ENCODE data around the gene SBK1.
"Not testable (repeated sequence)": the region's sequence is repeated elsewhere in the genome, so short reads cannot be mapped to it uniquely, and the experiment has no call there.

The SBK1 gene

DNA sequence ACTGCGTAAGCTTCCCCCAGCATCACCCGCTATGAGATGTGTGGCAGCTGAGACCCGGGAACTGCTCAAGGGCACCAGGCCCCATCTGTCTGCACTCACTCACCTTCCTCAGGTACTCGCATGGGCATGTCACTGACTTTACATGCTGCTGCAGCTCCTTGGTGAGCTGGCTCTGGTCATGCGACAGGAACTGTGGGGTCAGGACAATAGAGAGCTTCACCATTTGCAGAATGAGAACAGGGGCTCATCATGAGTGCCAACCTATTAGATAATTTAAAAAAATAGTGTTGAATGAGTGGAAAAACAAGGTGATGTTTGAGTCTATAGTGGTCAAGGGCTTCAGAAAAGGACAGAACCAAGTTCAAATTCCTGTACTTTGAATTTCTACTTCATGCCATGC is 70.3 kb downstream of the SBK1 start:
- not testable (repeated sequence) for DNase-seq

GRCh38 chr16:28363408-28363807 is 71.1 kb downstream of the SBK1 start, which contains the start of gene NPIPB6:
NPIPB6 (minus strand) TSS chr16:28363508; CDS start chr16:28362822, 686 bp downstream.
- DNase-seq, result not testable (repeated sequence)

GRCh38 chr16:28364268-28365173 is 72.2 kb downstream of the SBK1 start:
- not testable (repeated sequence) for DNase-seq

DNA sequence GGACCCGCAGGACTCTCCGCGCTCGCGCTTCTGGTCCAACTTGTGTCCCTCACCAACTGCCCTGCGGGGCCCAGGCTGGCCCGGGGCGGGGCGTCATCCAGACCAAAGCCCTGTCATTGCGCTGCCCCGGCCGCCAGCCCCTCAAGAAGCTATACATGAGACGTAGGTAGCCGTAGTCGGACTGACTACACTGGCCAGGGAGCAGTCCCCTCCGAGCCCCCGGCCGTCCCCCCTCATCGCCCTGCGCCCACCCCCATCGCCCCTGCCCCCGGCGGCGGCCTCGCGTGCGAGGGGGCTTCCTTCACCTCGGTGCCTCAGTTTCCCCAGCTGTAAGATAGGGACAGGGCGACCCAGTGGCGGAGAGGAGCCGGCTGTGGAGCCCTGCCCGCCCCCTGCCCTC is 75.6 kb downstream of the SBK1 start:
- not testable (repeated sequence) for DNase-seq
